AG04449 (cell line): Measurements from ENCODE around the gene GADL1.

Source experiments
- CTCF ChIA-PET: fragments of 350-600 bp; formaldehyde crosslinking; extraction: SDS; loops from one replicate; lab custom pipeline; 2021; ENCODE audit warnings: antibody characterized with exemption; lab: Yijun Ruan, JAX
- POLR2A ChIA-PET: fragments of 400-600, 350-600 bp; formaldehyde crosslinking; extraction: SDS; loops from one replicate; lab custom pipeline; 2020; ENCODE audit warnings: antibody characterized with exemption, inconsistent platforms; lab: Yijun Ruan, JAX
- DNase-seq: peaks from one replicate; pipeline ENCODE4 v3.0.0-alpha.2; 2010; ENCODE audit warnings: low read depth, low spot score
- H3K4me3 ChIP-seq: 2 replicates; pipeline ENCODE4 v1.5.1; 2011; ENCODE audit warnings: low read depth, mild to moderate bottlenecking, control low read depth, low read length
- TF ChIP-seq, protein P1 (sequence below): IDR thresholded peaks from one replicate; pipeline ENCODE4 v1.5.1; 2011; ENCODE audit warnings: mild to moderate bottlenecking, moderate library complexity, low read length, control low read depth, inconsistent platforms; ENCODE audit not compliant: insufficient read depth; ENCODE audit errors: missing control alignments

Gene GADL1

DNA sequence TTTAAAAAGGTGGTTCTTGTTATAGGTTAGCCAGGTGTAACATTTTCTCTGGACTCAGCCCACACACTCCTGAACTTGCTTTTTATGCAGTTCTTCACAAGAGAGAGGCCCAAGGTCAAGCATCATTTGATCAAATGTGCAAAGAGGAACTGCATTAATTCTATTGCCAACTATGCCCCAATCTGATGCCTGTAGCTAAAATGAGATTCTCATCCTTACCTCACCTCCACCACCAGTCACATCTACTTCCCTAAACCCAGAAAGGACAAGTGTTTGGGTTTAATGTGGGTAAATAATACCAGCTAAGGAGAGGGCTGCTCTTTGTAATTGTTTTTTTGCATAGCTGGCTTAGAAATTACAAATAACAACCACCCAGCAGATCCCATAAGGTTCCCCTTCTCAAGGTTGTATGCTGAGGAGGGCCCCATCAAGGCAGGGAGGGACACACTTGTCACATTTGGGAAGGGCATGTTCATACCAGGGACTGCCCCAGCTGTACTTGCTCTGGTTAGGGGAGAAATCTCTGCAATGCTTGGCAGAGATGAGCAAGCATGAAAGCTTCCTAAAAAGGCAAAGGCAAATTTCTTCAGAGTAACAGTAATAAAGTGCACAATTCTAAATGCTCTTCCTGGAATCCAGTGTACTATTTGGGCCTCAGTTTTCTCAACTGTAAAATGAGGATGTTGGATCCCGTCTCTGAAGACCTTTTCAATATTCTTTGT lies 211.9 kb downstream of the GADL1 start:
- POLR2A ChIA-PET = interaction anchor here (1.9 kb wide), 1 partner anchor 76 kb away, joined by 4 read pairs; the partner anchor contains the start of gene TGFBR2
- CTCF ChIA-PET = interaction anchor here (1.1 to 2.5 kb wide), 3 partner anchors 11 to 640 kb away, joined by 4 to 14 read pairs (median 4); no protein-coding TSS in a partner anchor
- TF ChIP-seq, protein P1, sequence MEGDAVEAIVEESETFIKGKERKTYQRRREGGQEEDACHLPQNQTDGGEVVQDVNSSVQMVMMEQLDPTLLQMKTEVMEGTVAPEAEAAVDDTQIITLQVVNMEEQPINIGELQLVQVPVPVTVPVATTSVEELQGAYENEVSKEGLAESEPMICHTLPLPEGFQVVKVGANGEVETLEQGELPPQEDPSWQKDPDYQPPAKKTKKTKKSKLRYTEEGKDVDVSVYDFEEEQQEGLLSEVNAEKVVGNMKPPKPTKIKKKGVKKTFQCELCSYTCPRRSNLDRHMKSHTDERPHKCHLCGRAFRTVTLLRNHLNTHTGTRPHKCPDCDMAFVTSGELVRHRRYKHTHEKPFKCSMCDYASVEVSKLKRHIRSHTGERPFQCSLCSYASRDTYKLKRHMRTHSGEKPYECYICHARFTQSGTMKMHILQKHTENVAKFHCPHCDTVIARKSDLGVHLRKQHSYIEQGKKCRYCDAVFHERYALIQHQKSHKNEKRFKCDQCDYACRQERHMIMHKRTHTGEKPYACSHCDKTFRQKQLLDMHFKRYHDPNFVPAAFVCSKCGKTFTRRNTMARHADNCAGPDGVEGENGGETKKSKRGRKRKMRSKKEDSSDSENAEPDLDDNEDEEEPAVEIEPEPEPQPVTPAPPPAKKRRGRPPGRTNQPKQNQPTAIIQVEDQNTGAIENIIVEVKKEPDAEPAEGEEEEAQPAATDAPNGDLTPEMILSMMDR = no peak

GRCh38 chr3:30681649-30682211 lies 212.7 kb downstream of the GADL1 start:
- no peak overlapping the region for H3K4me3 ChIP-seq
- TF ChIP-seq, protein P1 = no peak
- CTCF ChIA-PET = interaction anchor here (1.1 to 2.5 kb wide), 5 partner anchors 8 to 639 kb away, joined by 3 to 14 read pairs (median 4); no protein-coding TSS in a partner anchor
- POLR2A ChIA-PET = interaction anchor here (1.9 kb wide), 1 partner anchor 75 kb away, joined by 4 read pairs; the partner anchor contains the start of gene TGFBR2
- DNase-seq = no peak

More for the DNA sequence above, 211.9 kb downstream of the GADL1 start:
- H3K4me3 ChIP-seq = no peak overlapping the region
- no peak for DNase-seq

GRCh38 chr3:30680789-30681648 lies 213.4 kb downstream of the GADL1 start:
- H3K4me3 ChIP-seq = no peak overlapping the region
- POLR2A ChIA-PET = interaction anchor here (1.9 kb wide), 1 partner anchor 74 kb away, joined by 4 read pairs; the partner anchor contains the start of gene TGFBR2
- CTCF ChIA-PET = interaction anchor here (1.4 to 2.5 kb wide), 3 partner anchors 9 to 572 kb away, joined by 3 to 14 read pairs (median 5); no protein-coding TSS in a partner anchor
- TF ChIP-seq, protein P1 = no peak
- DNase-seq = no peak

DNA sequence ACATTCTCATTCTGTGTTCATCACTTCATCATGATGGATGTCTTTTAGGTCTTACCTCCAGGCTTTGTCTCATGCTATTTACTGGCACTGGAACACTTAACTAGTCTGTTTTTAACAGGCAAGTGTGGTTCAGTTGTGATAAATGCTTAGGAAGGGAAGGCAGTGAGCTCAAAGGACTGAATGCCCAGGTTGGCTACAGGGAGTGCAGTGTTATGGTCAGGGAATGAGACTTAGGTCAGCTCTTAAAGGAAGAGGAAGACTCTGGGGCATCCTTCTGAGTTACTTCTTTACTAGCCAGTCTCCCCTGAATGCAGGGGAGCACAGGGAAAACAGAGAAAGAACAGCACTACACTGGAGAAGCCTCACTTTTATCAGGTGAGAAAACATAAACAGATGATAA lies 215.4 kb downstream of the GADL1 start:
- no peak overlapping the region for H3K4me3 ChIP-seq
- ChIA-PET CTCF (interaction anchor here (0.8 to 3.0 kb wide), 5 partner anchors 12 to 636 kb away, joined by 3 to 15 read pairs (median 4); no protein-coding TSS in a partner anchor), POLR2A (no interaction called here)
- no peak for DNase-seq
- TF ChIP-seq, protein P1 = no peak

GRCh38 chr3:30677347-30677685 lies 217.1 kb downstream of the GADL1 start:
- H3K4me3 ChIP-seq = no peak overlapping the region
- DNase-seq = no peak
- TF ChIP-seq, protein P1 = no peak
- ChIA-PET POLR2A (interaction anchor here (0.8 kb wide), 1 partner anchor 175 kb away, joined by 4 read pairs; no protein-coding TSS in a partner anchor), CTCF (interaction anchor here (3.0 kb wide), 1 partner anchor 16 kb away, joined by 15 read pairs; no protein-coding TSS in a partner anchor)
